ENCODE results near the gene ABCC8.

The ABCC8 gene

DNA sequence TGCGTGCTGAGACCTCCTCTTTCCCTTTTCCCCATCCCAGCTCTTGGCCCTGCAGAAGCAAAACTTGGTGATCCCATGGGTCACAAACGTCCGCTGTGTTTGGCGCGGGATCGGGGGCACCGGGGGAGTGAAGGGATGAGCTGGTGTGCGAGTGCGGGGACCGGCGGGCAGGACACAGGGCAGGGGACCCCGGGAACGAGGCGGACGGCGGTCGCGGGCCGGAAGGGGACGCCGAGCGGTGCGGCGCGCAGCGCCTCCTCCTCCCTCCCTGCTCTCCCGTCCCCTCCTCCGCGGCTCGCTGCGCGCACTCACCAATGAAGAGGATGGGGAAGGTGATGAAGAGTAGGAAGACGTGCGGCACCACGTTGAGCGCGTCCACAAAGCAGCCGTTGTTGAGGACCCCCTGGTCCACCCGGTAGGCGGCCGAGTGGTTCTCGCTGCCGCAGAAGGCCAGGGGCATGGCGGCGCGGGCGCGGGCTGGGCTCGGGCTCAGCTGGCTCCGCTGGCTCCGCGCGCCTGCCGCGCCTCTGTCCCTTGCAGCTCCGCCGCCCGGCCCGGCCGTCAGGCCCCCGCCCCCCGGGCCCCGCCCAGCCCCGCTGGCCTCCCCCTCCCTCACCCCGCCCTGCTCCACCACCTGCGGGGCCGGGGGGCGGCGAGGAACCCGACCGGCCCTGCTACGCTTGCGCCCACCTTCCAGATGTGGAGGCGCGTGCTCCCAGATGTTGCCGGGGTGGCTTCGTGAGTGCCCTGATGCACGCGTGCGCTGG, at the start of gene ABCC8:
Gene ABCC8, minus strand, starts transcription at position 529 of the 767 bp plus-strand sequence. Its CDS starts 69 bp downstream, at position 460.
- DNase-seq = peak; percentile 9

DNA sequence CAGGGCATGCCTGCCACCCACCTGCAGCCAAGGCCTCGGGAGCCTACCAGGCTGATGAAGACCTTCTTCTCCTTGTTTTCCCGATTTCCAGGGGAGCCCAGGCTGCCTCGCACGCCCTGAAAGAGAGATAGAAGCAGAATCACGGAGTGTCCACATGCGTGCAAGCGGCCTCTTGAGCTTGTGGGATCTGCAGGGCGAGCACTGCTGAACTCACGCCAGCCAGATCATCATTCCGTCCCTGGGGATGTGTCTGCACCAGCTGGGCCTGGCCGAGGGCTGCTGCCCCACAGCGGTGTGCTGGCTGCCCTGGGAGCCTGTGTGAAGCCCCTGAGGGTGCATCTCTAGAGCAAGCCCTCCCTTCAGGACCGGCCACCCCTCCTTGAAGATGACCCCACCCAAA, 49.7 kb upstream of the ABCC8 start:
- no peak for DNase-seq

- DNase-seq = no peak
These were observed 48.9 kb upstream of the ABCC8 start for GRCh38 chr11:17525570-17525969.

DNA sequence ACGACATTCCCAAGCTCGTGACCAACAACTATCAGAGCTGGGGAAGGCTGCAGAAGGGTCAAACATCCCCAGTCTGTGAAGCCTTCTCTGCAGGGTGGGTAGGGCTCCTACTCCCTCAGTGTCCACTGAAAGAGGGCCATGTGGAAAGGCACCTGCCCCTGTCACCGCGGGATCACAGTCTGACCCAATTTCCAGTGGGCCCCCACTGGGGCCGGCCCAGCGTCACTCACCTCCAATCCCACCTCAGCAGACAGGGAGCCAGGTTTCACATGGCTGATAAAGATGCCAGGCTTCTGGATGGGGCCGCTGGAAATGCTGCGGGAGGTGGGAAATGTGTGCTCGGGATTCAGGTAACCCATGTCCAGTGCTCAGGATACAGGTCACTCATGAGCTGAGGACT, 47.6 kb upstream of the ABCC8 start:
- DNase-seq = no peak

DNA sequence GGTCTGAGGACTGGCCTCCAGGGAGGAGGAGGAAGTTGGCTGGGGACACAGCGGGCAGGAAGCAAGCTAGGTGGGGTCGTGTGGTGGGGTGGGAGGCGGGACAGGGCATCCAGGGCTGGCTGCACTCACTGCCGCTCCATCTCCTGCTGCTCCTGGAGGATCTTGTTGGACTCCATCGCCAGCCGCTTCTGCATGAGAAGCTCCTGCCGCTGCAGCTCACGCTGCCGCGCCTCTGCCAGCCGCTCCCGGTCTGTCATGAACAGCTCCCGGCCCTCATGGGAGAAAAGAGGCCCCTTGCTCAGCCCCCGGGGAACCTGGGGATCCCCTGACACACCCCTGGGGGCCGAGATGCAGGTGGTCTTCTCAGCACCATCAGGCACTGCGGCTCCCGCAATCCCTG, 46.0 kb upstream of the ABCC8 start:
- no peak for DNase-seq

DNA sequence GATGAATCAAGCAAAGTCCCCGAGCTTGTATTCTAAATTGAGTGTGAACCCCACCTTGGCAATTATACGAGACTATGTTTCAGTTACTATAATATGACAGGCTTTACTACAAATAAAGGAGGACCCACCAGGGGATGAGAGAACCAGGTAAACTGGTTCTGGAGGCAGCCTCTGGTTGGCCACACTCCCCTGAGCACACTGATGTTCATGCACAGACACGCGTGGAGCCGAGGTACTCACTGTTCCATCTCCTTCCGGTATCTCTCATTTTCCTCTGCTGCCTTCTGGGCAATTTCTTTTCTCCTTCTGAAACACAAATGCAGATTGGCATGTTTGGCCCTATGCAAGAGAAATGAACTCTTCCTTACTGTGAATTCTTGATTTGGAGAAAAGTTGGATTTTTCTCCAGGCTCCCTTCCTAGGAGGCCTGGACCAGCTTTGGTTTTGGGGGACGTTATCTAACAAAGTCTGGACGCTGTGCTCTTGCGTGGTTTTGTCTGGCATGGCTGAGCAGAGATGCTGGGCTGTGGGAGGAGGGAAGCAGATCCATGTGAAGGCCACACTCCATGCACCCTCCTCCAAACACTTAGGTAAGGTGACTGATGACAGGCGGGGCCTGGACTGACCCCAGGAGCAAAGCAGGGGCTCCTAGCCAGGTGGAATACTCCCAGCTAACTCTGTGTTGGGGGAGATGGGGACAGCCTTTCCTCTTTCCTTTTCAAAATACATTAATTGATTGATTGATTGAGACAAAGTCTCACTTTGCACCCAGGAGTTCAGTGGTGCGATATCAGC, 44.7 kb upstream of the ABCC8 start:
- DNase-seq = no peak

GRCh38 chr11:17519061-17519885, 42.6 kb upstream of the ABCC8 start:
- DNase-seq = no peak

GRCh38 chr11:17518366-17518765, 41.7 kb upstream of the ABCC8 start:
- DNase-seq = no peak

GRCh38 chr11:17517186-17517585, 40.5 kb upstream of the ABCC8 start:
- DNase-seq = no peak

DNA sequence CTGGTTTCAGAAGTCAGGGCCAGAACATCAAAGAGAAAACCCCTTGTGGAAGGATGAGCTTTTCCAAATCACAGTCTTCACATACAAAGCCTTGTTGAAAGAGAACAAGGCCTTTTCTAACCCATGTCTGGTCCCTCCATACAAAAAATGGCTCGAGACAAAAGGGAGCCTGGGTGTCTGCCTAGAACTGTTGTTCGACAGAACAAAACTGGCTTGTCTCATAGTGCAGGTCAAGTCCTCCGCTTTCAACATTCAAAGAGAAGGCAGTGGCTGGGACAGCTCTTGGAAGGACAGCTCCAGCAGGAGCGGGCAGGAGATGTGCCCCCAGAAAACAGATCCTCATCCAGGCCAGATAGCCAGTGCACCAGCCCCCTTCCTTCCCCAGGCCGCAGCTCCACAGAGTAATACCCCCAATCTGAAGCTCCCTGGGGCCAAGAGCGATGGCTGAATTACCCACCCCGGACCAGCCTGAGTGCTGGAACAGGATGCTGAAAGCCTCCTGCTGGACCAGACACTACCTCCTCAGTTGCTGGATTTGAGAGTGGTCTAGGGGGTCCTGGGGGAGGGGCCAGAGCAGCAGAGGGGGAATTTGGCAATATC, 40.0 kb upstream of the ABCC8 start:
- no peak for DNase-seq

- no peak for DNase-seq
These were observed 39.0 kb upstream of the ABCC8 start for GRCh38 chr11:17515443-17516176.

DNA sequence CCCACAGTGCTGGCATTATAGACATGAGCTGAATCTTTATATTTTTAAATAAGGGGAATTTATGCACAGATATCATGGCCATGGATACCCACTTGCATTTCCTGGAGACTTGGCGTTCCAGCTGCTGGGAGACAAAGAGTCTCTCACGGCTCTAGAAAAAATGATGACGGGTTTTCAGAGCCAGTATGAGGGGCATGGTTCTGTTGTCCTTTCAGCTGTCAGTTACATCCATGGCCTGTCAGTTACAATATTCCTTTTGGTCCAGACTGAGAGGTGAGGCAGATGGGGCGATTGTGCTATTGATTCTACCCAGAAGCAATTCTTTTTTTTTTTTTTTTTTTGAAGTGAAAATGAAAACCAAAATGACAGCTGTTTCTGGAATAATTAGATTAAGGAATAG, 37.8 kb upstream of the ABCC8 start:
- no peak for DNase-seq

GRCh38 chr11:17513853-17514252, 37.2 kb upstream of the ABCC8 start:
- DNase-seq = no peak

GRCh38 chr11:17512101-17512500, 35.5 kb upstream of the ABCC8 start:
- DNase-seq = no peak

GRCh38 chr11:17511571-17511970, 34.9 kb upstream of the ABCC8 start:
- no peak for DNase-seq

DNA sequence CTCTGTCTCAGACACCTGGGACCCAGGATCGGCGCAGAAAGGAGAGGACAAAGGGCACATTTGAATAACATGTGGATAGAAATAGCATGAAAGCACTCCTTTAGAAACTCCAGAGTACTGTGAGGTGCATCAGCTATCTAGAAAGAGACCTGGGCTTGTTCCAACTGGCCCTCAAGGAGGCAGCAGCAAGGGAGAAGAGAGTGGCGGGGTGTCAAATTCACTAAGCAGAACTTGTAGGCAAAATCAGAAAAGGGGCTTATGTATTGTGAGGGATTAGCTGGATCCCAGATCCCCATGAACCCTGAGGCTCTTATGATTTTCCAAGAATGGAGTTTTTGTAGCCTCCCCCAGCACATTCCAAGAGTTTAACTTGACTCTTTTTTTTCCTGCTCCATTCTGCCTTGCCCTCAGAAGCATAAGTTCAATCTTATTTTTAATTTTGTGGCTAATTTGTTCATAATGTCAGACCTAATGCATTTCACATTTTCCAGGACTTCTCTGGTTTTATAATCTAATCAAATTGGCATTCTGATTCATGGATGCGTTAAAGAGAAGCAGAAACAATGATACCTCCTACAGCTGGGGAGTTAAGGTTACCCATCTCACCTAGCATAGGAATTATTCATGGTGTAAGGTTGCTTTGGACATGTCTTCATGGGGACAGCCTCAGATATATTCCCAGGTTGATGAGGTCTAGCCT, 34.0 kb upstream of the ABCC8 start:
- no peak for DNase-seq

GRCh38 chr11:17508791-17509190, 32.1 kb upstream of the ABCC8 start:
- no peak for DNase-seq

DNA sequence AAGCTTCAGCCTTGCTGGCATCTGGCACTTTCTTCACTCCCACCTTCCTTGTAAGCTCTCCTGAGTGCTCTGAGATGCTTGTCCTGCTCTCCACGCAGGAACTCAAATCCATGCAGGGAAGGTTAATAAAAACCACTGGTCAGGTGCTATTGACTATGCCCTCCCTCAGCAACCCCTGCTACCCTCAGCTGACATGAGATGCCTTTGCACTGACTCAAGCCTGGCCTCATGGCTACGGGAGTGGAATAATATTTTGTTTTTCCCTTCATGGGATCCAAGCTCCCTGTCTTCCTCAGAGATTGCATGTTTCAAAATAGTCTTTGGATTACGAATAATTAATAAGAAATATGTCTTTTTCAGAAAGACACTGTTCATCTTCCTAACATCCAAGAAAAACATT, 31.7 kb upstream of the ABCC8 start:
- no peak for DNase-seq

DNA sequence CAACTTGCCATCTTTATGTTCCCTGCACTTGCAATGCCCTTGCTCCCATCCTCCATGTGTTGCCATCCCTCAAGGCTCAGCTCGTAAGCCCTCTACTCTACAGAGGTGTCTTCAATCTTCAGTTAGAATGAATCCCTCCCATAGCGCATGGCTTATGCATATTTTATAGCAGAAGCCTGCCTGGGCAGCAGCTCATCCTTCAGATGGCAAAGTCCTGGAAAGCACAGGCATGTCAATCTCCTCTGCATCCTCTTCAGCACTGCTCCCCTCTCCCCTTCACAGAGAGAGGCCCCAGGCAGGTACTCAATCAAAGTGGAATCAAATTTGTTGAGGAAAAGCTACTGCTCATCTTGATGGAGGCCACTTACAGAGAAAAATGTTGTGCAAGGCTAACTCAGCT, 31.1 kb upstream of the ABCC8 start:
- no peak for DNase-seq

DNA sequence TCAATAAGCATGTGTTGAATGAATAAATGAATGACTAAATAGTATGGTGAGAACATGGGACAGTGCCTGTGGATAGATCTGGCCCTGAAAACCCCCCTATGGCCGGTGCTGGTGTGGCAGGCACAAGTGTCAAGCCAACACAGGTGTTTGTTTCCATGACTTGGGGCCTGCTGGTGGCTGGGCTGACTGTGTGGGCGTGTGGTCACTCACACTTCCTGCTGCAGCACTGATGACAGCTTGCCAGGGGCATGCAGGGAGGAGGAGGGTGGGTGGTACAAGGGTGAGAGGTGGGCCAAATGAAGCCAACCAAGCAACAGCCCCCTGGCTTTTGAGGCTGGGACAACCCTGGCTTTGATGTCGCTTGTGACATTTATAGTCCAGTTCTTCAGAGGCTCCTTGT, 30.3 kb upstream of the ABCC8 start:
- DNase-seq = no peak

GRCh38 chr11:17506314-17506713, 29.7 kb upstream of the ABCC8 start:
- DNase-seq = no peak

DNA sequence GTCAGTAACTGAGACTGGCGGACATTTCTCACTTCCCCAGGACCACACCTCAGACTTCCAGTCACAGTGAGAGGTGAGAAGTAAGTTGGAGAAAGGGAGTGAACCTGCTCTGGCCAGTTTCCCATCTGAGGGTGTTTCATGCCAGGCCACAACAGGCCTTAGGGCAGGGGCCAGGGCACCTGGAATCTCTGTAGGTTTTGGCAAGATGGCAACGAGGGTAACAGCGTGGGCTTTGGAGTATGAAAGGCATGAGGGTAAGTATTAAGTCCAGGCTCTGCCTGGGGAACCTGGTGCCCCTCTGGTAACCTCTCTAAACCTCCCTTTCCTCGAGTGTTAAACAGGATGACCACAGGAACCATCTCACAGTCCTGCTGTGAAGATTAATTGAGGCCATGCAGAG, 28.5 kb upstream of the ABCC8 start:
- DNase-seq = no peak
